Calu3 (cell line): ENCODE measurements around the gene IFNLR1. TPM values are rescaled to one million over a fixed set of nuclear protein-coding genes. Genes with fewer than 3 reads are reported as not detected.

Experiments
- BruUV-seq: library from RNA; stranded (reverse); fragments of 400-500 nt; replicated peaks from 2 replicates; lab custom pipeline; 2021; lab: Mats Ljungman, UMichigan
- CTCF ChIA-PET: fragments of 300-600 bp; sonication (Branson Sonifier 250); formaldehyde crosslinking; loops from one replicate; lab custom pipeline; 2022; ENCODE audit warnings: antibody characterized with exemption; lab: Charles Lee
- DNase-seq: peaks from one replicate; pipeline ENCODE4 v3.0.0; 2022
- H3K27ac Mint-ChIP-seq: one replicate; pipeline ENCODE4 v1.8.0; 2022; ENCODE audit warnings: mixed read lengths; ENCODE audit not compliant: unreplicated experiment
- H3K27me3 Mint-ChIP-seq: one replicate; pipeline ENCODE4 v1.8.0; 2022; ENCODE audit warnings: mixed read lengths; ENCODE audit not compliant: unreplicated experiment
- H3K36me3 Mint-ChIP-seq: one replicate; pipeline ENCODE4 v1.8.0; 2022; ENCODE audit warnings: mild to moderate bottlenecking, moderate library complexity, mixed read lengths; ENCODE audit not compliant: insufficient read depth, unreplicated experiment
- H3K4me1 Mint-ChIP-seq: one replicate; pipeline ENCODE4 v1.8.0; 2022; ENCODE audit warnings: mild to moderate bottlenecking, low read depth, mixed read lengths; ENCODE audit not compliant: unreplicated experiment
- H3K4me3 Mint-ChIP-seq: one replicate; pipeline ENCODE4 v1.8.0; 2022; ENCODE audit warnings: mild to moderate bottlenecking, low read depth, moderate library complexity, mixed read lengths; ENCODE audit not compliant: unreplicated experiment
- H3K9me3 Mint-ChIP-seq: one replicate; pipeline ENCODE4 v1.8.0; 2022; ENCODE audit warnings: low read depth, mixed read lengths; ENCODE audit not compliant: unreplicated experiment
- CTCF ChIP-seq: fragments of 200-600 bp; IDR thresholded peaks from one replicate; pipeline ENCODE4 v1.8.0; 2022; ENCODE audit warnings: antibody characterized with exemption; ENCODE audit not compliant: unreplicated experiment
- intact Hi-C: fragments of 100-400 bp; cut with micrococcal nuclease; formaldehyde crosslinking; loops from one replicate; pipeline ENCODE4 v1.10.0; 2022; ENCODE audit not compliant: unreplicated experiment
- total RNA-seq: library from RNA; stranded (reverse); gene quantifications from 2 replicates; pipeline ENCODE4 v1.2.3, GENCODE V29; 2022

IFNLR1 gene
- total RNA-seq, 1 experiment from 2014 or later: 4.5 TPM

GRCh38 chr1:24195874-24196273 lies 8.8 kb upstream of the IFNLR1 start:
- Mint-ChIP-seq H3K27me3 (no peaks in the 10 kb centered on the region), H3K27ac (no peak overlapping the region), H3K4me1 (peaks cover 23% of the 10 kb centered on the region), H3K4me3 (no peak overlapping the region), H3K9me3 (no peaks in the 10 kb centered on the region), H3K36me3 (no peaks in the 10 kb centered on the region)
- no peak for DNase-seq
- CTCF ChIA-PET: no interaction called here
- no TSS peak for BruUV-seq
- intact Hi-C loops: loop anchor here (10.0 kb wide), 1 partner anchor 121 kb away; no protein-coding TSS in a partner anchor
- TF ChIP-seq CTCF: no peak

DNA sequence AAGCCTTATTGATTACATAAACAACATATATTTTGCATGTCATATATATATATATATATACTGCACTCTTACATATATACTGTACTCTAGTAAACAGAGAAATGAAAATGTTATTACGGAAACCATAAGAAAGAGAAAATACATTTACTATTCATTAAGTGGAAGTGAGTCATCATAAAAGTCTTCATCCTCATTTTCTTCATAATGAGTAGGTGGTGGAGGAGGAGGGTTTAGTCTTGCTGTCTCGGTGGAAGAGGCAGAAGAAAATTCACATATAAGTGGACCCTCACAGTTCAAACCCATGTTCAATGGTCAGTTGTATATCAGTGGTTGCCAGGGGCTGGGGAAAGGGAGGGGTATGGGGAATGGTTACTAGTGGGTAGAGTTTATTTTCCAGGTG lies 8.0 kb upstream of the IFNLR1 start:
- TF ChIP-seq CTCF: no peak
- no peaks in the 10 kb centered on the region for H3K9me3 Mint-ChIP-seq
- no peaks in the 10 kb centered on the region for H3K27me3 Mint-ChIP-seq
- CTCF ChIA-PET: no interaction called here
- intact Hi-C loops: loop anchor here (10.0 kb wide), 1 partner anchor 120 kb away; no protein-coding TSS in a partner anchor
- H3K4me3 Mint-ChIP-seq: no peak overlapping the region
- H3K4me1 Mint-ChIP-seq: peaks cover 29% of the 10 kb centered on the region
- no peaks in the 10 kb centered on the region for H3K36me3 Mint-ChIP-seq
- no peak for DNase-seq
- no peak overlapping the region for H3K27ac Mint-ChIP-seq
- no TSS peak for BruUV-seq

GRCh38 chr1:24193046-24193445 lies 6.0 kb upstream of the IFNLR1 start:
- CTCF ChIA-PET: no interaction called here
- H3K27ac Mint-ChIP-seq: no peak overlapping the region
- no peak overlapping the region for H3K4me3 Mint-ChIP-seq
- no peak for TF ChIP-seq CTCF
- BruUV-seq: no TSS peak
- no peaks in the 10 kb centered on the region for H3K36me3 Mint-ChIP-seq
- intact Hi-C loops: loop anchor here (5.0 to 10.0 kb wide), 2 partner anchors 41 to 118 kb away; no protein-coding TSS in a partner anchor
- H3K9me3 Mint-ChIP-seq: no peaks in the 10 kb centered on the region
- H3K4me1 Mint-ChIP-seq: peaks cover 35% of the 10 kb centered on the region
- H3K27me3 Mint-ChIP-seq: no peaks in the 10 kb centered on the region
- no peak for DNase-seq

DNA sequence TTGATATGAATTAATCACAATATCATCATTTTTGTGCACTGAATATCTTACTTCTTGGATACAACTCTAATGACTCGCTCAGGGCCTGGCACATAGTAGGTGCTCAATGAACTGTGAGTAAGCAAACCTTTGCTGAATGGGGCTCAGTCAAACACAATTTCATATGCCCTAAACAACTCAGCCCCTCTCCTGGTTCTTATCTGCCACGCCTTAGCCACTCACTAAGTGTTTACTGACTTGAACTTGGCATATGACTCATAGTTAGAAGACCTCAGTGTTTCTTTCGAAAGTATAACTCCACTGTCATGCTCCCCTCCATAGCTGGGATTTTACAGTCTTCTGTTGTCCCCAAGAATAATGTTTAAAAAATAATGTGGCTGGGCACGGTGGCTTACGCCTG lies 4.8 kb upstream of the IFNLR1 start:
- H3K27ac Mint-ChIP-seq: peak overlapping the region; percentile 71
- peaks cover 39% of the 10 kb centered on the region for H3K4me1 Mint-ChIP-seq
- no peaks in the 10 kb centered on the region for H3K9me3 Mint-ChIP-seq
- BruUV-seq: no TSS peak
- H3K4me3 Mint-ChIP-seq: no peak overlapping the region
- peak; percentile 24 for DNase-seq
- peaks cover 6% of the 10 kb centered on the region for H3K36me3 Mint-ChIP-seq
- CTCF ChIA-PET: interaction anchor here (1.2 kb wide), 2 partner anchors 17 to 41 kb away, joined by 3 to 5 read pairs; no protein-coding TSS in a partner anchor
- TF ChIP-seq CTCF: no peak
- H3K27me3 Mint-ChIP-seq: no peaks in the 10 kb centered on the region
- intact Hi-C loops: loop anchor here (5.0 to 10.0 kb wide), 2 partner anchors 40 to 117 kb away; no protein-coding TSS in a partner anchor
